Measurements from ENCODE around the gene ZNF407. TPM values are rescaled to one million over a fixed set of nuclear protein-coding genes. Genes with fewer than 3 reads are reported as not detected.

The ZNF407 gene
- total and polyA plus RNA-seq, 12 donors: 2.5 to 14.9 (median 12.7) TPM

- TF ChIP-seq CTCF (IDR thresholded peaks at IDR 0.05): no peak
- WGBS, 2 donors: 92% methylated on average over 7 of the region's 7 CpGs
- no peak for DNase-seq
- peaks cover 0 to 9% (median 0%) of the 10 kb centered on the region in 11 donors for H3K9me3 ChIP-seq
- H3K27ac ChIP-seq: no peak overlapping the region
- H3K36me3 ChIP-seq: no peaks in the 10 kb centered on the region
- no peak for ATAC-seq
- H3K4me1 ChIP-seq: peaks cover 0 to 46% (median 8%) of the 10 kb centered on the region in 9 donors
- no peak overlapping the region for H3K4me3 ChIP-seq
- intact Hi-C loops (cut with DNase I): loop anchor here in 1 of 10 donors (10.0 kb wide), 1 partner anchor 59 kb away; no protein-coding TSS in a partner anchor
- H3K27me3 ChIP-seq: no peaks in the 10 kb centered on the region
Observed at GRCh38 chr18:75054046-75054445, 456.4 kb downstream of the ZNF407 start.

DNA sequence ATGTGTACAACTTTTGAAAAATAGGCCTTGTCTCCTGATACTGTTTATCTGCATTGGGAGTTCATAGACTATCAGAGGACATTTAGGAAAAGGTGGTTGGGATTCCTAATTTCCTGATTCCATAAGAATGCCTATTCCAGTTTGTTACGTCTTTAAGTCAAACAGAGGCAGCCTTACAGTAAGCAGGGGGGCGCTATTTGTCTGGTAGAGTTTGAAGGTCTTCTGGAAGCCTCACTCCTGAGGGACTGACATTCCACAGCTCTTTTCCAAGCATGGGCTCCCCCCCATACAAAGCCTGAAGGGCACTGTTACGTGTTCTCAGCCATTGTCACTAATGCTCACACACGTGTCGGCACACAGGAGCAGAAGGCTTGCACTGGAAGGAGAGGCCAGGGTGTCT is 456.9 kb downstream of the ZNF407 start:
- no peaks in the 10 kb centered on the region for H3K36me3 ChIP-seq
- intact Hi-C loops (cut with DNase I): loop anchor here in 1 of 10 donors (10.0 kb wide), 1 partner anchor 60 kb away; no protein-coding TSS in a partner anchor
- H3K9me3 ChIP-seq: peaks cover 0 to 9% (median 0%) of the 10 kb centered on the region in 11 donors
- 97 to 98% methylated on average over 5 of the region's 5 CpGs for WGBS, 2 donors
- peaks cover 0 to 41% (median 8%) of the 10 kb centered on the region in 9 donors for H3K4me1 ChIP-seq
- DNase-seq: no peak
- ATAC-seq: no peak
- no peak overlapping the region for H3K27ac ChIP-seq
- H3K27me3 ChIP-seq: no peaks in the 10 kb centered on the region
- no peak for TF ChIP-seq CTCF (IDR thresholded peaks at IDR 0.05)
- no peak overlapping the region for H3K4me3 ChIP-seq

DNA sequence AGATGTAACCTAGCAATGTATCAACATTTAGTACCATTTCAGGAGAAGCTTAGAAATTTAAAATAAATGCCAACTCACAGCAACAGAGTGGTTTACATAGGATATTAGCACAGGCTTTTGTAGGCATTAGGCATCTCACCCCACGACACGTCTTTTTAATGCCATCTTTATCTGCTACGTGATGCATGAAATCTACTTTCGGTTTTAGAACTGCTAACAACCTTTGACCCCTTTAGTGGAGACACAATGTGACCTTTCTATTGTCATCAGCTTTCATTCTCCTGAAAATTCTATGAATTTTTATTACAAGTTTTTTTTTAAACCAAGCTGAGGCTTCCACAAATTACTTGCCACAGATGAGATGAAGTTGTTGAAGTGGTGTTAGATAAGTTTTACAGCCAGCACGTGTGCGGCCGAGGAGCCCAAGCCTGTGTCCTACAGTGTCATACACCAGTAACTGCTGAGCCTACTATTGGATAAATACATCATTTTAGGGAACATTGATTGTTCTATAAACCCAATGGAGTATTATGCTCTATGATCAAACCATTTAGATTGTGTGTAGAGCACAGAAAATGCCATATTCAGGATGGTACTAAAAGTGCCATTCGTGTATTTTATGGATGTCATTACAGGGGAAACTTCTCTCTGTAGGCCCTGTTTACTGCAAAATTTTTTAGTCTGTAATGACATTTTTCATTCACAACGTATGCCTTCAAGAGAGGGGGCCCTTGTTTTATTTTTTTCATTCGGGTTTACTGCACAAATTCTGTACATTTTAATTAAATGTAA is 459.7 kb downstream of the ZNF407 start:
- intact Hi-C loops (cut with DNase I): loop anchor here in 1 of 10 donors (10.0 kb wide), 1 partner anchor 63 kb away; no protein-coding TSS in a partner anchor
- no peaks in the 10 kb centered on the region for H3K27me3 ChIP-seq
- DNase-seq: no peak
- H3K4me3 ChIP-seq: no peak overlapping the region
- H3K27ac ChIP-seq: peak overlapping the region in 3 of 10 donors; percentile 1 to 30 (median 26)
- peaks cover 0 to 23% (median 2%) of the 10 kb centered on the region in 9 donors for H3K4me1 ChIP-seq
- WGBS, 2 donors: 64 to 77% methylated on average over 10 of the region's 10 CpGs
- TF ChIP-seq CTCF (IDR thresholded peaks at IDR 0.05): no peak
- peaks cover 0 to 2% (median 0%) of the 10 kb centered on the region in 9 donors for H3K36me3 ChIP-seq
- no peaks in the 10 kb centered on the region for H3K9me3 ChIP-seq
- peak in 1 of 8 donors; percentile 31 for ATAC-seq

- TF ChIP-seq CTCF (IDR thresholded peaks at IDR 0.05): no peak
- no peak overlapping the region for H3K27ac ChIP-seq
- H3K27me3 ChIP-seq: no peaks in the 10 kb centered on the region
- H3K9me3 ChIP-seq: no peaks in the 10 kb centered on the region
- ATAC-seq: no peak
- intact Hi-C loops (cut with DNase I): loop anchor here in 1 of 10 donors (10.0 kb wide), 1 partner anchor 105 kb away; no protein-coding TSS in a partner anchor
- 97 to 98% methylated on average over 17 to 19 of the region's 21 CpGs for WGBS, 2 donors
- H3K4me3 ChIP-seq: no peak overlapping the region
- peaks cover 0 to 18% (median 0%) of the 10 kb centered on the region in 9 donors for H3K4me1 ChIP-seq
- peaks cover 0 to 30% (median 16%) of the 10 kb centered on the region in 9 donors for H3K36me3 ChIP-seq
- DNase-seq: no peak
Observed at GRCh38 chr18:75060185-75060584, 462.5 kb downstream of the ZNF407 start.
